Memory B cell (primary cell): ENCODE measurements around the gene RASEF.
"Not testable (repeated sequence)": the region's sequence is repeated elsewhere in the genome, so short reads cannot be mapped to it uniquely, and the experiment has no call there.

Source experiments
- ATAC-seq: fragments of 150-1000 bp; cut with Tn5 transposase; 2 replicates; pipeline ENCODE4 v1.10.0; 2021; ENCODE audit warnings: low read depth, mild to moderate bottlenecking, moderate library complexity
- DNase-seq, 2 donors: peaks; one replicate each; pipeline ENCODE4 v3.0.0; 2022; ENCODE audit warnings: low spot score in 2 of 2
- H3K27ac Mint-ChIP-seq: one replicate; pipeline ENCODE4 v1.8.0; 2022; ENCODE audit warnings: mild to moderate bottlenecking, moderate library complexity, mixed read lengths
- H3K27me3 Mint-ChIP-seq: one replicate; pipeline ENCODE4 v1.8.0; 2022; ENCODE audit warnings: mixed read lengths
- H3K36me3 Mint-ChIP-seq: one replicate; pipeline ENCODE4 v1.8.0; 2022; ENCODE audit warnings: mild to moderate bottlenecking, mixed read lengths
- H3K4me1 Mint-ChIP-seq: one replicate; pipeline ENCODE4 v1.8.0; 2022; ENCODE audit warnings: mixed read lengths
- H3K4me3 Mint-ChIP-seq: one replicate; pipeline ENCODE4 v1.8.0; 2022; ENCODE audit warnings: mild to moderate bottlenecking, moderate library complexity, mixed read lengths
- H3K9me3 Mint-ChIP-seq: one replicate; pipeline ENCODE4 v1.8.0; 2022; ENCODE audit warnings: mixed read lengths

Gene RASEF

DNA sequence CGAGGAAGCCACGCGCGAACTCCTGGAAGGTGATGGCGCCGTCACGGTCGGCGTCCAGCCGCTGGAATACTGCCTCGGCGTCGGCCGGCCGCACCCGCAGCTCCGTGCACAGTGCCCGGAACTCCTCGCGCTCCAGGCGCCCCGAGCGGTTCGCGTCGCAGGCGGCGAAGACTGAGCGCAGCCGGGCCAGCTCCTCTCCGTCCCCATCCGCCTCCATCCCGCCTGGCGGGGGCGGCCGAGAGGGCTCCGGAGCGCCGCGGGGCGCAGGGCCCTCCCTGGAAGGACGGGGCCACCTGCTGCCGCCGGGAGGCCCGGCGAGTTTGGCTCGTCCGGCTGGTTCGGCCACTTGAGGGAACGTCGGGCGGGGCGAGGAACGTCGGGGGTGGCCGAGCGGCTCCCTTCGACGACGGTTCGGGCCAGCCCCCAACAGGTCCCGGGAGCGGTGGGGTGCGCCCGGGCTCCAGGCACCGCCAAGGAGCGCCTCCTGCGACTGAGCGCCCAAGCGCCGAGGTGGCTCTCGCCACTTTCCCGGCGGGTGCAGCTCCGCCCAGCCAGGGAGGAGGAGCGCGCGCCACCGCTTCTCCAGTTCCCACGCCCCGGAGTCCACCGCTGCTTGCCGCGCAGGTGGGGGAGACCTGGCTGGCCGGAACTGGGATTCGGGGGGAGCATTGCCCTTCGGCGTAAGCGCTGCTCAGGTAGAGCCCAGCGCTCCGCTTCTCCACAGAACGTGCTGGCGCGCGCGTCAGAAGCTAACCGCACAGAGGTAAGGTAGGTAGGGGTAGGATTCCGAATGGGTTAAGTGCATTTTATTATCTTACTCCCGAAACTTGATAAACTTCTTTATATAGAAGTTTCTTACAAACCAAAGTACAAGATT is at the start of gene RASEF:
TSS of gene RASEF (minus strand) at position 492 of the 877 bp plus-strand sequence. CDS start at position 217, 275 bp downstream.
- H3K9me3 Mint-ChIP-seq: peaks cover 1% of the 10 kb centered on the region
- H3K27me3 Mint-ChIP-seq: peaks cover 4% of the 10 kb centered on the region
- H3K4me1 Mint-ChIP-seq: no peaks in the 10 kb centered on the region
- DNase-seq (no peak), ATAC-seq (no peak)
- H3K36me3 Mint-ChIP-seq: no peaks in the 10 kb centered on the region
- no peak within 1 kb of the TSS for H3K27ac Mint-ChIP-seq
- no peak within 1 kb of the TSS for H3K4me3 Mint-ChIP-seq

GRCh38 chr9:83111169-83111568 is 48.2 kb upstream of the RASEF start:
- ATAC-seq (no peak), DNase-seq (no peak)
- H3K27me3 Mint-ChIP-seq: no peaks in the 10 kb centered on the region
- no peaks in the 10 kb centered on the region for H3K4me1 Mint-ChIP-seq
- H3K9me3 Mint-ChIP-seq: peaks cover 10% of the 10 kb centered on the region
- H3K4me3 Mint-ChIP-seq: no peak overlapping the region
- H3K36me3 Mint-ChIP-seq: peaks cover 2% of the 10 kb centered on the region
- no peak overlapping the region for H3K27ac Mint-ChIP-seq

DNA sequence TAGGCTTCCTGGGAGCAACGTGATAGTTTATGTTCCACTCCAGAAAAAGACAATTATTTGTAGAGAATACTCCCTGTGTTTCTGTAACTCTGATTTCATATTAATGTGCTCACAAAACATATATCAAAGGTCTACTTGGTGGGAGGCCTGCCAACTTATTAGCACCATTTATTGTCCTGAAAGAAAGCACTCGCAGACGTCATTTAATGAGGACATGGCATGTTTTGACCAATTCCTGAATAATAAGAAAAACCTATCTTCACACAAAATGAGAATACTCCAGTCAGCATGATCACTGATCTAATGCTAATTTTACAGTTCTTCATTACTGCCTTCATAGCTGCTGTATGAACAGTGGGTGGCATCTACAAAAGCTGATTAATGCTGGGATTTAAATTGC is 46.4 kb upstream of the RASEF start:
- Mint-ChIP-seq H3K27me3 (no peaks in the 10 kb centered on the region), H3K4me1 (no peaks in the 10 kb centered on the region), H3K9me3 (peaks cover 7% of the 10 kb centered on the region), H3K4me3 (no peak overlapping the region), H3K27ac (no peak overlapping the region), H3K36me3 (peaks cover 2% of the 10 kb centered on the region)
- ATAC-seq (no peak), DNase-seq (no peak)

GRCh38 chr9:83108208-83108607 is 45.3 kb upstream of the RASEF start:
- no peaks in the 10 kb centered on the region for H3K27me3 Mint-ChIP-seq
- no peak overlapping the region for H3K27ac Mint-ChIP-seq
- no peaks in the 10 kb centered on the region for H3K36me3 Mint-ChIP-seq
- H3K4me1 Mint-ChIP-seq: no peaks in the 10 kb centered on the region
- peaks cover 1% of the 10 kb centered on the region for H3K9me3 Mint-ChIP-seq
- no peak for DNase-seq
- ATAC-seq: no peak
- no peak overlapping the region for H3K4me3 Mint-ChIP-seq

GRCh38 chr9:83106772-83107171 is 43.8 kb upstream of the RASEF start:
- H3K4me1 Mint-ChIP-seq: no peaks in the 10 kb centered on the region
- H3K27ac Mint-ChIP-seq: no peak overlapping the region
- DNase-seq (no peak), ATAC-seq (no peak)
- H3K4me3 Mint-ChIP-seq: no peak overlapping the region
- no peaks in the 10 kb centered on the region for H3K36me3 Mint-ChIP-seq
- no peaks in the 10 kb centered on the region for H3K27me3 Mint-ChIP-seq
- no peaks in the 10 kb centered on the region for H3K9me3 Mint-ChIP-seq

DNA sequence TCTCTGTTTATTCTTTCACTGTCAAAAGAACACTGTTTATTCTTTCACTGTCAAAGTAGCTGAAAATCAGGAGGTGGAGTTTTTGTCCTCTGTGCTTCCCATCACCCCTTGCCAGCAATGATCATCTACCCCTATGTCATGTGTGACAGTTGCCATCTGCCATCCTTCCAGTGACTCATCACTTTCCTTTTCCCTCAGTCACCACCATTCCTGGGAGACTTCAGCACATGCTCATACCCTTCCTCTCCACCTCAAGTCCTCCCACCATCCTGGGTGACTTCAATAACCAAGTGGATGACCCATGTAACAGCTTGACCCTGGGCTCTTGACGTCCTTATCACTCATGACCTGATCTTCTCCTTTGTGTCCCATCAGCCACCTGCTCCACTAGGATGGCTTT is 43.3 kb upstream of the RASEF start:
- no peak overlapping the region for H3K27ac Mint-ChIP-seq
- no peaks in the 10 kb centered on the region for H3K4me1 Mint-ChIP-seq
- no peak for DNase-seq

DNA sequence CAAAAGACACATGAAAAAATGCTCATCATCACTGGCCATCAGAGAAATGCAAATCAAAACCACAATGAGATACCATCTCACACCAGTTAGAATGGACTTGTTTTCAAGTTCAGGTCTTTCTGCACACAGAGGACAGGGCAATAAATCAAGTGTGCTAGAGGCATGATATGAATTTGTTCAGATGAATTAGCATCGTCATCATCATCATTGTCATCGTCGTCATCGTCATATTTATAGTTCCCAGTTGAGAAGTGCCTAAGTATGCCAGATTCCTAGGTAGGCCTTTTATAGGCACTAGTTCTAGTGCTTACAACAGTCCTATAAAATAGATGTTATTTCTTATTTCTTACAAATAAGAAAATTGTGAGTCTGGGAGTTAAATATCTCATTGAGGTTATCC is 34.7 kb upstream of the RASEF start:
- H3K9me3 Mint-ChIP-seq: peaks cover 3% of the 10 kb centered on the region
- H3K4me1 Mint-ChIP-seq: no peaks in the 10 kb centered on the region
- ATAC-seq: no peak

More for the DNA sequence above, 43.3 kb upstream of the RASEF start:
- Mint-ChIP-seq H3K27me3 (no peaks in the 10 kb centered on the region), H3K9me3 (no peaks in the 10 kb centered on the region), H3K36me3 (no peaks in the 10 kb centered on the region), H3K4me3 (no peak overlapping the region)
- no peak for ATAC-seq

DNA sequence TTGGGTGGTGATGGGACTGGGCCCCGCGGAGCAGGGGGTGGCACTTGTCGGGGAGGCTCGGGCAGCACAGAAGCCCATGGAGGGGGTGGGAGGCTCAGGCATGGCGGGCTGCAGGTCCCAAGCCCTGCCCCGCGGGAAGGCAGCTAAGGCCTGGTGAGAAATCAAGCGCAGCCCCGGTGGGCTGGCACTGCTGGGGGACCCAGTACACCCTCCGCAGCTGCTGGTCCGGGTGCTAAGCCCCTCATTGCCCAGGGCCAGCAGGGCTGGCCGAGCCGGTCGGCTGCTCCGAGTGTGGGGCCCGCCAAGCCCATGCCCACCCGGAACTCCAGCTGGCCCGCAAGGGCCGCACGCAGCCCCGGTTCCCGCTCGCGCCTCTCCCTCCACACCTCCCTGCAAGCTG is 30.4 kb upstream of the RASEF start:
- H3K27me3 Mint-ChIP-seq, H3K4me3 Mint-ChIP-seq, H3K36me3 Mint-ChIP-seq, H3K9me3 Mint-ChIP-seq, DNase-seq, ATAC-seq, H3K4me1 Mint-ChIP-seq, H3K27ac Mint-ChIP-seq: not testable (repeated sequence)

More for the DNA sequence above, 34.7 kb upstream of the RASEF start:
- Mint-ChIP-seq H3K36me3 (no peaks in the 10 kb centered on the region), H3K27ac (no peak overlapping the region), H3K27me3 (peaks cover 1% of the 10 kb centered on the region), H3K4me3 (no peak overlapping the region)
- DNase-seq: no peak

DNA sequence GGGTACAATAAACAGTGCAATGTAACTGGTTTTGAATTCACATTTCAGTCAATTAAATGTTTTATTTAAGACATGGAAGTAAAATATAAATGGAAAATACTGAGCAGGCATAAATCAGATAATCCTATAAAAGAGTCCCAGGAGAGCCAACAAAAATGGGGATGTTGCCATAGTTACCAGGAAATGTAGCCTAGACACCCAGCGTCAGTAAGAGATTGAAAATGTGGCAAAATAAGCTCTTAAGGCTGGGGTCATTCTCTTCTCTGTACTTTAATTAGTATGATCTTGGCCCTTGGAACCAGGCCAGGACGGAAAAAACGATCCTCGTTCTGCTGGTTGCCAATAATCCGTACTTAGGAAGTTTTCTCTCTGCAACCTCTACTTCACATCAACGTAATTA is 18.9 kb upstream of the RASEF start:
- H3K36me3 Mint-ChIP-seq: no peaks in the 10 kb centered on the region
- ATAC-seq (no peak), DNase-seq (no peak)
- H3K27ac Mint-ChIP-seq: no peak overlapping the region
- no peaks in the 10 kb centered on the region for H3K4me1 Mint-ChIP-seq
- no peaks in the 10 kb centered on the region for H3K27me3 Mint-ChIP-seq
- no peak overlapping the region for H3K4me3 Mint-ChIP-seq
- H3K9me3 Mint-ChIP-seq: peaks cover 1% of the 10 kb centered on the region

GRCh38 chr9:83081010-83081409 is 18.1 kb upstream of the RASEF start:
- no peak for DNase-seq
- H3K4me1 Mint-ChIP-seq: no peaks in the 10 kb centered on the region
- no peak for ATAC-seq
- H3K9me3 Mint-ChIP-seq: peaks cover 1% of the 10 kb centered on the region
- H3K4me3 Mint-ChIP-seq: no peak overlapping the region
- H3K27ac Mint-ChIP-seq: no peak overlapping the region
- H3K36me3 Mint-ChIP-seq: no peaks in the 10 kb centered on the region
- H3K27me3 Mint-ChIP-seq: no peaks in the 10 kb centered on the region

GRCh38 chr9:83075932-83076331 is 13.0 kb upstream of the RASEF start:
- not testable (repeated sequence) for H3K9me3 Mint-ChIP-seq, ATAC-seq

GRCh38 chr9:83072498-83072897 is 9.6 kb upstream of the RASEF start:
- not testable (repeated sequence) for H3K27me3 Mint-ChIP-seq, H3K4me3 Mint-ChIP-seq, DNase-seq, H3K9me3 Mint-ChIP-seq, H3K36me3 Mint-ChIP-seq, H3K4me1 Mint-ChIP-seq, ATAC-seq, H3K27ac Mint-ChIP-seq

More at GRCh38 chr9:83075932-83076331, 13.0 kb upstream of the RASEF start:
- not testable (repeated sequence) for DNase-seq, H3K4me3 Mint-ChIP-seq, H3K4me1 Mint-ChIP-seq, H3K36me3 Mint-ChIP-seq, H3K27ac Mint-ChIP-seq, H3K27me3 Mint-ChIP-seq

- H3K4me1 Mint-ChIP-seq: no peaks in the 10 kb centered on the region
- no peaks in the 10 kb centered on the region for H3K36me3 Mint-ChIP-seq
Measured at GRCh38 chr9:83071626-83072025, 8.7 kb upstream of the RASEF start.

GRCh38 chr9:83070261-83070660 is 7.3 kb upstream of the RASEF start:
- H3K27ac Mint-ChIP-seq: no peak overlapping the region
- no peak overlapping the region for H3K4me3 Mint-ChIP-seq
- no peaks in the 10 kb centered on the region for H3K9me3 Mint-ChIP-seq
- peaks cover 2% of the 10 kb centered on the region for H3K27me3 Mint-ChIP-seq
- H3K36me3 Mint-ChIP-seq: no peaks in the 10 kb centered on the region
- H3K4me1 Mint-ChIP-seq: no peaks in the 10 kb centered on the region
- no peak for ATAC-seq
- DNase-seq: no peak

More at GRCh38 chr9:83071626-83072025, 8.7 kb upstream of the RASEF start:
- H3K9me3 Mint-ChIP-seq: no peaks in the 10 kb centered on the region
- peaks cover 2% of the 10 kb centered on the region for H3K27me3 Mint-ChIP-seq
- no peak overlapping the region for H3K4me3 Mint-ChIP-seq
- DNase-seq (no peak), ATAC-seq (no peak)
- H3K27ac Mint-ChIP-seq: no peak overlapping the region

DNA sequence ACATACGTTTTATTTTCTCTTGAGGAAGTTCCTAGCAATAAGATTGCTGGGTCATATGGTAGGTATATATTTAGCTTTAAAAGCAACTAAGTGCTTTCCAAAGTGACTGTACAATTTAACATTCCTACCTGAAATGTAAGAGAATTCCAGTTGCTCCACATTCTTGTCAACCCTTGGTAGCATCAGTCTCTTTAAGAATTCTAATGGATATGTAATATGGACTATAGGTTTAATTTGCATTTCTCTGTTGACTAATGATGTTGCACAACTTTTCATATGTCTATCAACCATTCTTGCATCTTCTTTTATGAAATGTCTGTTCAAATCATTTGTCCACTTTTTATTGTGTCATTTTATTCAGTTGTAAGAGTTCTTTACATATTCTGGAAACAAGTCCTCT is 6.7 kb upstream of the RASEF start:
- H3K4me1 Mint-ChIP-seq: no peaks in the 10 kb centered on the region
- H3K27ac Mint-ChIP-seq: no peak overlapping the region
- DNase-seq: no peak
- no peaks in the 10 kb centered on the region for H3K36me3 Mint-ChIP-seq
- H3K27me3 Mint-ChIP-seq: peaks cover 2% of the 10 kb centered on the region
- H3K9me3 Mint-ChIP-seq: no peaks in the 10 kb centered on the region
- no peak overlapping the region for H3K4me3 Mint-ChIP-seq
- no peak for ATAC-seq
